ENCODE results near the gene PLXNA4.

PLXNA4 gene

DNA sequence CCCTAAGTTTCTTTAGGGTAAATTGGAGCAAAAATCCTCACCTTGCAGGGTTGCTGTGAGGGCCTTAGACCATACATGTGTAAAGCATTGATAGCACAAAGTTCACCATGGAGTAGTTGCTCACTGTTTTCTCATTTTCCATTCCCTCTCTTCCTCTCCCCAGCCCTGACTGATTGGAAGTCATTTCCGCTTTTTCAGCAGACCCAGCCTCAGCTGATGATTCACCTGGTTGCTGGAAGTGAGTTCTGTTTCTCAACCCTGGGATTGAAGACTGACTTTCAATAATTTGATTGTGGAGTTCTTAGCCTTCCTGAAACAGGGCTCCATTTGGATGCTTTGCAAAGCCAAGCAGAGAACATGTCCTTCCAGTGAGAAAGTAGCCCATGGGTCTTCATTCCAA, 107.0 kb downstream of the PLXNA4 start:
- H3K36me3 ChIP-seq (ENCODE audit: control insufficient read depth, low read length): no peaks in the 10 kb centered on the region
- no peaks in the 10 kb centered on the region for H3F3A ChIP-seq (ENCODE audit: control insufficient read depth, insufficient read depth)
- TF ChIP-seq EZH2phosphoT487 (IDR thresholded peaks at IDR 0.05; ENCODE audit: borderline replicate concordance, low read length): no peak
- TF ChIP-seq, protein P1, sequence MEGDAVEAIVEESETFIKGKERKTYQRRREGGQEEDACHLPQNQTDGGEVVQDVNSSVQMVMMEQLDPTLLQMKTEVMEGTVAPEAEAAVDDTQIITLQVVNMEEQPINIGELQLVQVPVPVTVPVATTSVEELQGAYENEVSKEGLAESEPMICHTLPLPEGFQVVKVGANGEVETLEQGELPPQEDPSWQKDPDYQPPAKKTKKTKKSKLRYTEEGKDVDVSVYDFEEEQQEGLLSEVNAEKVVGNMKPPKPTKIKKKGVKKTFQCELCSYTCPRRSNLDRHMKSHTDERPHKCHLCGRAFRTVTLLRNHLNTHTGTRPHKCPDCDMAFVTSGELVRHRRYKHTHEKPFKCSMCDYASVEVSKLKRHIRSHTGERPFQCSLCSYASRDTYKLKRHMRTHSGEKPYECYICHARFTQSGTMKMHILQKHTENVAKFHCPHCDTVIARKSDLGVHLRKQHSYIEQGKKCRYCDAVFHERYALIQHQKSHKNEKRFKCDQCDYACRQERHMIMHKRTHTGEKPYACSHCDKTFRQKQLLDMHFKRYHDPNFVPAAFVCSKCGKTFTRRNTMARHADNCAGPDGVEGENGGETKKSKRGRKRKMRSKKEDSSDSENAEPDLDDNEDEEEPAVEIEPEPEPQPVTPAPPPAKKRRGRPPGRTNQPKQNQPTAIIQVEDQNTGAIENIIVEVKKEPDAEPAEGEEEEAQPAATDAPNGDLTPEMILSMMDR (IDR thresholded peaks at IDR 0.05; ENCODE audit: low read depth, low read length, poor library complexity, severe bottlenecking): no peak
- no peaks in the 10 kb centered on the region for H3K9me3 ChIP-seq (ENCODE audit: control insufficient read depth, insufficient read depth, low read length)
- no peaks in the 10 kb centered on the region for H3K79me2 ChIP-seq (ENCODE audit: control insufficient read depth, low read length)
- no peaks in the 10 kb centered on the region for H3K4me1 ChIP-seq (ENCODE audit: control insufficient read depth, low read length)
- H3K27ac ChIP-seq (ENCODE audit: low read depth, low read length): no peak overlapping the region
- H3K27me3 ChIP-seq (ENCODE audit: control insufficient read depth, low read length): 0 out of 2 replicates have a peak, but pooled peaks cover under 1% of the 10 kb centered on the region
- H3K4me3 ChIP-seq (ENCODE audit: low read length): no peak overlapping the region
- H4K20me1 ChIP-seq (ENCODE audit: control insufficient read depth, insufficient read depth, low read depth, low read length): no peaks in the 10 kb centered on the region
- no peaks in the 10 kb centered on the region for H3K9me2 ChIP-seq (replicated peaks; ENCODE audit: control insufficient read depth, low read length)
- no peak overlapping the region for H3K4me2 ChIP-seq (ENCODE audit: low read length)

DNA sequence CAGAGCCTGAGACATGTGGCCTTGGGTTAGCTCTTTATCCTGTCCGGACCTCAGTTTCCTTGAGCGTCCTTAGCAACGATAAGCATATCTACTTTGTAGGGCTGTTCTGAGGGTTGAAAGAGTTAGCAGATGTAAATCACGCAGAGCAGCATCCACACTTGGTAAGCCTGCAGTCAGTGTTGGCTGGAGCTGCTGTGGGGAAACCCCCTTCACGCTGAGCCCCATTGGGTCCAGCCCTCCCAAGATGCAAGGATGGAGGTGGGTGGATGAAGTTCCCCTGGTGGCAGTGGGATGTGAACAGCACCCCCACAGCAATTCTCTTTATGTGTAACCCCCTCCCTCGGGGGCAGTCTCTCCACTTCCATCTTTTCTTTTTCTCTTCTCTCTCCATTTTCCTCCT, 109.9 kb downstream of the PLXNA4 start:
- no peaks in the 10 kb centered on the region; the same call in 1 of the 2 replicates for H3K27me3 ChIP-seq (ENCODE audit: control insufficient read depth, low read length)
- H3K9me2 ChIP-seq (replicated peaks; ENCODE audit: control insufficient read depth, low read length): no peaks in the 10 kb centered on the region
- H3K4me3 ChIP-seq (ENCODE audit: low read length): no peak overlapping the region
- H3K79me2 ChIP-seq (ENCODE audit: control insufficient read depth, low read length): no peaks in the 10 kb centered on the region
- H3K9me3 ChIP-seq (ENCODE audit: control insufficient read depth, insufficient read depth, low read length): no peaks in the 10 kb centered on the region
- no peaks in the 10 kb centered on the region for H4K20me1 ChIP-seq (ENCODE audit: control insufficient read depth, insufficient read depth, low read depth, low read length)
- H3K4me1 ChIP-seq (ENCODE audit: control insufficient read depth, low read length): no peaks in the 10 kb centered on the region
- H3F3A ChIP-seq (ENCODE audit: control insufficient read depth, insufficient read depth): no peaks in the 10 kb centered on the region
- TF ChIP-seq, protein P1 (IDR thresholded peaks at IDR 0.05; ENCODE audit: low read depth, low read length, poor library complexity, severe bottlenecking): no peak
- TF ChIP-seq EZH2phosphoT487 (IDR thresholded peaks at IDR 0.05; ENCODE audit: borderline replicate concordance, low read length): no peak
- H3K27ac ChIP-seq (ENCODE audit: low read depth, low read length): no peak overlapping the region
- H3K4me2 ChIP-seq (ENCODE audit: low read length): no peak overlapping the region
- no peaks in the 10 kb centered on the region for H3K36me3 ChIP-seq (ENCODE audit: control insufficient read depth, low read length)

DNA sequence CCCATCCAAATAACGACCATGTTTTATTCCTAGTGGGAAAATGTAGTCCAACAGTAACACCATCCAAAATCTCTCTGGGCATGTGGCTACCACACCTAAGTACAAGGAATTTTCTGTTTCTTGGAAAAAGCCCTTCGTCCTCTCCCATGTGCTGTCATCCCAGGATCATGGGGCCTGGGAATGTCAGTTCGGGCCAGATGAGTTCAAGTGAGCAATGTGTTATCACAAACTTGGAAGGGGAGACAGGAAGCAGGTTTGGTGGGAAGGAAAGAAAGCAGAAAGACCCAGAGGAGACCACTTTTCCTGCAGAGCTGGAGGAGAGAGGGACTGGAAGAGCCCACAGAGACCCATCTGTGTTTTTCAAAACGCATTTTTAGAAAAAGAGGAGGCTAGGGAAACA, 110.8 kb downstream of the PLXNA4 start:
- no peaks in the 10 kb centered on the region; the same call in 1 of the 2 replicates for H3K27me3 ChIP-seq (ENCODE audit: control insufficient read depth, low read length)
- no peaks in the 10 kb centered on the region for H3K79me2 ChIP-seq (ENCODE audit: control insufficient read depth, low read length)
- TF ChIP-seq EZH2phosphoT487 (IDR thresholded peaks at IDR 0.05; ENCODE audit: borderline replicate concordance, low read length): no peak
- TF ChIP-seq, protein P1 (IDR thresholded peaks at IDR 0.05; ENCODE audit: low read depth, low read length, poor library complexity, severe bottlenecking): no peak
- H3K27ac ChIP-seq (ENCODE audit: low read depth, low read length): no peak overlapping the region
- H3K4me1 ChIP-seq (ENCODE audit: control insufficient read depth, low read length): no peaks in the 10 kb centered on the region
- H3K36me3 ChIP-seq (ENCODE audit: control insufficient read depth, low read length): no peaks in the 10 kb centered on the region
- no peak overlapping the region for H3K4me2 ChIP-seq (ENCODE audit: low read length)
- no peaks in the 10 kb centered on the region for H4K20me1 ChIP-seq (ENCODE audit: control insufficient read depth, insufficient read depth, low read depth, low read length)
- H3K9me3 ChIP-seq (ENCODE audit: control insufficient read depth, insufficient read depth, low read length): no peaks in the 10 kb centered on the region
- H3K9me2 ChIP-seq (replicated peaks; ENCODE audit: control insufficient read depth, low read length): no peaks in the 10 kb centered on the region
- H3K4me3 ChIP-seq (ENCODE audit: low read length): no peak overlapping the region
- H3F3A ChIP-seq (ENCODE audit: control insufficient read depth, insufficient read depth): no peaks in the 10 kb centered on the region

All from DOHH2 (cell line).